Measurements from ENCODE around the gene ADAM29.

DNA sequence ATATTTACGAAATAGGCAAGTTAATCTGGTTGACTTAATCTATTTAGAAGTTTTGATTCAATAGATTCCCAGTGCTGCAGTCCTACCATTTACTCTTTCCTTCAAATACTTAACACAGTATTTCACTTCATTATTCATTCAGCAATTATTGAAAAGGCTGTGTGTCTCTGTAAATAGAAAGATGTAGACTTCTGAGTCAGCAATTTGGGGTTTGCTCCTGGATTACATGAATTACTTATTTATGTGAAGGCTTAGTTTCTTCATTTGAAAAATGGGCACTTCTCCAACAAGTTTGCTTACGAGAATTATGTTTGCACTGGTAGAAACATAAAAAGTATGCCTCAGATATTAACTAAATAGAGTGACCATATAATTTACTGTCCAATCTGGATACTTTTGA, 17.4 kb downstream of the ADAM29 start:
- TF ChIP-seq EZH2 (IDR thresholded peaks at IDR 0.05; ENCODE audit: low read depth, low read length, severe bottlenecking) (no peak), POLR2A (IDR thresholded peaks at IDR 0.05; ENCODE audit: control extremely low read depth in 1 of 2, low read depth in 2 of 2, low read length in 2 of 2) (no peak), GTF2F1 (IDR thresholded peaks at IDR 0.05; ENCODE audit: borderline replicate concordance, low read depth, low read length) (no peak), KDM1A (IDR thresholded peaks at IDR 0.05; ENCODE audit: borderline replicate concordance, low read length) (no peak), POLR2AphosphoS5 (IDR thresholded peaks at IDR 0.05; ENCODE audit: low read depth, low read length) (no peak), RBBP5 (IDR thresholded peaks at IDR 0.05; ENCODE audit: borderline replicate concordance, low read depth, low read length) (no peak), CHD1 (IDR thresholded peaks at IDR 0.05; ENCODE audit: low read depth, low read length) (no peak), GABPA (IDR thresholded peaks at IDR 0.05; ENCODE audit: borderline replicate concordance, insufficient read depth, low read length) (no peak), RNF2 (IDR thresholded peaks at IDR 0.05; ENCODE audit: borderline replicate concordance, low read depth, low read length, missing control alignments, poor library complexity, severe bottlenecking) (no peak), ATF2 (IDR thresholded peaks at IDR 0.05; ENCODE audit: low read length) (no peak), NANOG (IDR thresholded peaks at IDR 0.05; ENCODE audit: insufficient read depth, low read depth, low read length, poor library complexity, severe bottlenecking) (no peak)
- TF ChIP-seq, protein P1, sequence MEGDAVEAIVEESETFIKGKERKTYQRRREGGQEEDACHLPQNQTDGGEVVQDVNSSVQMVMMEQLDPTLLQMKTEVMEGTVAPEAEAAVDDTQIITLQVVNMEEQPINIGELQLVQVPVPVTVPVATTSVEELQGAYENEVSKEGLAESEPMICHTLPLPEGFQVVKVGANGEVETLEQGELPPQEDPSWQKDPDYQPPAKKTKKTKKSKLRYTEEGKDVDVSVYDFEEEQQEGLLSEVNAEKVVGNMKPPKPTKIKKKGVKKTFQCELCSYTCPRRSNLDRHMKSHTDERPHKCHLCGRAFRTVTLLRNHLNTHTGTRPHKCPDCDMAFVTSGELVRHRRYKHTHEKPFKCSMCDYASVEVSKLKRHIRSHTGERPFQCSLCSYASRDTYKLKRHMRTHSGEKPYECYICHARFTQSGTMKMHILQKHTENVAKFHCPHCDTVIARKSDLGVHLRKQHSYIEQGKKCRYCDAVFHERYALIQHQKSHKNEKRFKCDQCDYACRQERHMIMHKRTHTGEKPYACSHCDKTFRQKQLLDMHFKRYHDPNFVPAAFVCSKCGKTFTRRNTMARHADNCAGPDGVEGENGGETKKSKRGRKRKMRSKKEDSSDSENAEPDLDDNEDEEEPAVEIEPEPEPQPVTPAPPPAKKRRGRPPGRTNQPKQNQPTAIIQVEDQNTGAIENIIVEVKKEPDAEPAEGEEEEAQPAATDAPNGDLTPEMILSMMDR (IDR thresholded peaks at IDR 0.05; ENCODE audit: control extremely low read depth in 1 of 3, insufficient read depth in 1 of 3, low read depth in 1 of 3, low read length in 3 of 3), result no peak

Measured in H1 (cell line).